BLaER1 (cell line): Measurements from ENCODE around the gene MLLT1.
"Not testable (repeated sequence)": the region's sequence is repeated elsewhere in the genome, so short reads cannot be mapped to it uniquely, and the experiment has no call there.

Experiments used
- H3K27ac ChIP-seq: shearing (Covaris generic); formaldehyde crosslinking; 2 replicates; pipeline ENCODE4 v1.8.1; 2022
- H3K27me3 ChIP-seq: shearing (Covaris generic); formaldehyde crosslinking; 2 replicates; pipeline ENCODE4 v1.8.1; 2022
- H3K36me3 ChIP-seq: shearing (Covaris generic); formaldehyde crosslinking; 2 replicates; pipeline ENCODE4 v1.8.1; 2022
- H3K4me1 ChIP-seq: shearing (Covaris generic); formaldehyde crosslinking; 2 replicates; pipeline ENCODE4 v1.8.1; 2022
- H3K4me2 ChIP-seq: shearing (Covaris generic); formaldehyde crosslinking; 2 replicates; pipeline ENCODE4 v1.8.1; 2022
- H3K4me3 ChIP-seq: shearing (Covaris generic); formaldehyde crosslinking; 2 replicates; pipeline ENCODE4 v1.8.1; 2022
- H3K9ac ChIP-seq: shearing (Covaris generic); formaldehyde crosslinking; 2 replicates; pipeline ENCODE4 v1.8.1; 2022
- H3K9me3 ChIP-seq: shearing (Covaris generic); formaldehyde crosslinking; 2 replicates; pipeline ENCODE4 v1.8.1; 2022
- H4K20me1 ChIP-seq: shearing (Covaris generic); formaldehyde crosslinking; 2 replicates; pipeline ENCODE4 v1.8.1; 2022
- Cebpa-rat ChIP-seq: shearing (Covaris generic); IDR thresholded peaks from 2 replicates; pipeline ENCODE4 v1.8.1; 2022

The MLLT1 gene

GRCh38 chr19:6298413-6298812 is 18.6 kb upstream of the MLLT1 start:
- Histone ChIP-seq H3K4me1 (peaks cover 8% of the 10 kb centered on the region), H3K27ac (no peak overlapping the region), H3K27me3 (no peaks in the 10 kb centered on the region), H3K4me2 (no peak overlapping the region), H3K36me3 (no peaks in the 10 kb centered on the region), H3K9me3 (peaks cover 54% of the 10 kb centered on the region), H3K9ac (no peak overlapping the region), H3K4me3 (no peak overlapping the region), H4K20me1 (no peaks in the 10 kb centered on the region)
- TF ChIP-seq Cebpa-rat, result no peak

GRCh38 chr19:6297202-6297601 is 17.4 kb upstream of the MLLT1 start:
- peaks cover 8% of the 10 kb centered on the region for H3K4me1 ChIP-seq
- no peak overlapping the region for H3K4me3 ChIP-seq
- H4K20me1 ChIP-seq, result no peaks in the 10 kb centered on the region
- H3K4me2 ChIP-seq, result peak overlapping the region; percentile 45
- peaks cover 66% of the 10 kb centered on the region for H3K9me3 ChIP-seq
- H3K36me3 ChIP-seq, result no peaks in the 10 kb centered on the region
- H3K9ac ChIP-seq, result no peak overlapping the region
- H3K27me3 ChIP-seq, result no peaks in the 10 kb centered on the region
- no peak for TF ChIP-seq Cebpa-rat
- H3K27ac ChIP-seq, result no peak overlapping the region

- Histone ChIP-seq H3K27ac (no peak overlapping the region), H3K27me3 (no peaks in the 10 kb centered on the region), H3K9me3 (peaks cover 99% of the 10 kb centered on the region), H3K36me3 (no peaks in the 10 kb centered on the region), H3K9ac (no peak overlapping the region), H4K20me1 (no peaks in the 10 kb centered on the region), H3K4me1 (no peaks in the 10 kb centered on the region), H3K4me3 (peak overlapping the region; percentile 43; the same call in 1 of the 2 replicates), H3K4me2 (no peak overlapping the region)
- no peak for TF ChIP-seq Cebpa-rat
Measured at GRCh38 chr19:6292006-6292405, 12.2 kb upstream of the MLLT1 start.

GRCh38 chr19:6288737-6289136 is 9.0 kb upstream of the MLLT1 start:
- H3K27me3 ChIP-seq, result no peaks in the 10 kb centered on the region
- no peaks in the 10 kb centered on the region for H3K36me3 ChIP-seq
- no peak overlapping the region for H3K4me2 ChIP-seq
- no peaks in the 10 kb centered on the region for H3K4me1 ChIP-seq
- H3K9ac ChIP-seq, result no peak overlapping the region
- no peak for TF ChIP-seq Cebpa-rat
- H3K27ac ChIP-seq, result no peak overlapping the region
- H4K20me1 ChIP-seq, result no peaks in the 10 kb centered on the region
- peaks cover 99% of the 10 kb centered on the region for H3K9me3 ChIP-seq
- H3K4me3 ChIP-seq, result no peak overlapping the region

- H3K36me3 ChIP-seq, result no peaks in the 10 kb centered on the region
- H3K4me1 ChIP-seq, result no peaks in the 10 kb centered on the region
- H3K9ac ChIP-seq, result no peak overlapping the region
- no peak overlapping the region for H3K27ac ChIP-seq
- no peak for TF ChIP-seq Cebpa-rat
- H3K27me3 ChIP-seq, result no peaks in the 10 kb centered on the region
- peak overlapping the region; percentile 22; the same call in 1 of the 2 replicates for H3K4me3 ChIP-seq
- H4K20me1 ChIP-seq, result no peaks in the 10 kb centered on the region
- H3K9me3 ChIP-seq, result peaks cover 93% of the 10 kb centered on the region
- H3K4me2 ChIP-seq, result no peak overlapping the region
Measured at GRCh38 chr19:6287269-6287885, 7.6 kb upstream of the MLLT1 start.

GRCh38 chr19:6286676-6287075 is 6.9 kb upstream of the MLLT1 start:
- Histone ChIP-seq H3K4me1 (no peaks in the 10 kb centered on the region), H3K36me3 (no peaks in the 10 kb centered on the region), H3K9ac (no peak overlapping the region), H3K27ac (no peak overlapping the region), H4K20me1 (no peaks in the 10 kb centered on the region), H3K27me3 (no peaks in the 10 kb centered on the region), H3K9me3 (peaks cover 90% of the 10 kb centered on the region), H3K4me3 (peak overlapping the region; percentile 22; the same call in 1 of the 2 replicates), H3K4me2 (no peak overlapping the region)
- TF ChIP-seq Cebpa-rat, result no peak

- H4K20me1 ChIP-seq, result peaks cover 20% of the 10 kb centered on the region
- H3K36me3 ChIP-seq, H3K27ac ChIP-seq, H3K9ac ChIP-seq, H3K4me3 ChIP-seq, H3K4me2 ChIP-seq, H3K27me3 ChIP-seq: not testable (repeated sequence)
- H3K4me1 ChIP-seq, result peaks cover 17% of the 10 kb centered on the region
- peaks cover 51% of the 10 kb centered on the region for H3K9me3 ChIP-seq
Measured at GRCh38 chr19:6282393-6282792, 2.6 kb upstream of the MLLT1 start.

GRCh38 chr19:6279620-6279930 is 200 bp downstream of the MLLT1 start:
- Histone ChIP-seq H3K9ac (peak overlapping the region; percentile 94), H3K4me2 (peak overlapping the region; percentile 96), H3K36me3 (peaks cover 36% of the 10 kb centered on the region), H3K9me3 (peaks cover 23% of the 10 kb centered on the region), H3K27ac (peak overlapping the region; percentile 93), H3K4me3 (peak overlapping the region; percentile 97), H4K20me1 (peaks cover 48% of the 10 kb centered on the region), H3K27me3 (no peaks in the 10 kb centered on the region), H3K4me1 (peaks cover 45% of the 10 kb centered on the region)
- no peak for TF ChIP-seq Cebpa-rat

GRCh38 chr19:6278740-6279619 is 795 bp downstream of the MLLT1 start:
- H3K9me3 ChIP-seq, result peaks cover 18% of the 10 kb centered on the region
- H4K20me1 ChIP-seq, result peaks cover 54% of the 10 kb centered on the region
- peak overlapping the region; percentile 97 for H3K4me3 ChIP-seq
- peak overlapping the region; percentile 94 for H3K9ac ChIP-seq
- peaks cover 42% of the 10 kb centered on the region for H3K36me3 ChIP-seq
- TF ChIP-seq Cebpa-rat, result no peak
- peak overlapping the region; percentile 93 for H3K27ac ChIP-seq
- peaks cover 51% of the 10 kb centered on the region for H3K4me1 ChIP-seq
- peak overlapping the region; percentile 96 for H3K4me2 ChIP-seq
- H3K27me3 ChIP-seq, result no peaks in the 10 kb centered on the region

- Histone ChIP-seq H4K20me1 (peaks cover 63% of the 10 kb centered on the region), H3K27ac (peak overlapping the region; percentile 93; the same call in 1 of the 2 replicates), H3K9ac (peak overlapping the region; percentile 94), H3K36me3 (peaks cover 51% of the 10 kb centered on the region), H3K27me3 (no peaks in the 10 kb centered on the region), H3K9me3 (peaks cover 12% of the 10 kb centered on the region), H3K4me1 (peaks cover 60% of the 10 kb centered on the region), H3K4me3 (peak overlapping the region; percentile 97), H3K4me2 (peak overlapping the region; percentile 96)
- no peak for TF ChIP-seq Cebpa-rat
Measured at GRCh38 chr19:6278051-6278450, 1.7 kb downstream of the MLLT1 start.
